ENCODE measurements around the gene HTRA1. TPM values are rescaled to one million over a fixed set of nuclear protein-coding genes. Genes with fewer than 3 reads are reported as not detected.

HTRA1 gene
- total and polyA plus RNA-seq, 4 donors = 261 to 465 (median 355) TPM

GRCh38 chr10:122458693-122459092 lies 2.7 kb upstream of the HTRA1 start:
- Histone ChIP-seq H3K36me3 (ENCODE audit: control insufficient read depth in 1 of 2, insufficient read depth in 2 of 2, low read length in 1 of 2) (no peaks in the 10 kb centered on the region), H3K4me1 (ENCODE audit: control insufficient read depth in 1 of 2, insufficient read depth in 2 of 2, low read length in 2 of 2) (no peaks in the 10 kb centered on the region), H3K27me3 (ENCODE audit: control insufficient read depth in 1 of 2, insufficient read depth in 2 of 2, low read length in 1 of 2) (no peaks in the 10 kb centered on the region), H3K27ac (ENCODE audit: low read depth in 1 of 2, low read length in 2 of 2) (no peak overlapping the region), H3K4me3 (ENCODE audit: low read length in 2 of 2) (no peak overlapping the region), H3K9me3 (ENCODE audit: control insufficient read depth, low read length) (no peaks in the 10 kb centered on the region)
- WGBS, 2 donors = 93 to 94% methylated on average over 6 of the region's 6 CpGs
- intact Hi-C loops (cut with DNase I) = no loop called here
- DNase-seq = no peak
- no peak for ATAC-seq (ENCODE audit: low FRiP score)

- H3K4me1 ChIP-seq (ENCODE audit: control insufficient read depth in 1 of 2, insufficient read depth in 2 of 2, low read length in 2 of 2) = no peaks in the 10 kb centered on the region
- no peak overlapping the region for H3K4me3 ChIP-seq (ENCODE audit: low read length in 2 of 2)
- H3K27ac ChIP-seq (ENCODE audit: low read depth in 1 of 2, low read length in 2 of 2) = no peak overlapping the region
- no peaks in the 10 kb centered on the region for H3K27me3 ChIP-seq (ENCODE audit: control insufficient read depth in 1 of 2, insufficient read depth in 2 of 2, low read length in 1 of 2)
- DNase-seq (peak in 1 of 2 donors; percentile 56), ATAC-seq (ENCODE audit: low FRiP score) (no peak)
- no peaks in the 10 kb centered on the region for H3K36me3 ChIP-seq (ENCODE audit: control insufficient read depth in 1 of 2, insufficient read depth in 2 of 2, low read length in 1 of 2)
- no peaks in the 10 kb centered on the region for H3K9me3 ChIP-seq (ENCODE audit: control insufficient read depth, low read length)
- intact Hi-C loops (cut with DNase I) = loop anchor here (2.0 to 5.0 kb wide), 2 partner anchors 43 to 45 kb away; no protein-coding TSS in a partner anchor
- WGBS, 2 donors = 92 to 96% methylated on average over 14 of the region's 14 CpGs
Measured at GRCh38 chr10:122459561-122460273, 1.6 kb upstream of the HTRA1 start.

GRCh38 chr10:122460891-122461293 lies 461 bp upstream of the HTRA1 start:
- intact Hi-C loops (cut with DNase I) = loop anchor here (2.0 to 5.0 kb wide), 2 partner anchors 41 to 44 kb away; no protein-coding TSS in a partner anchor
- H3K9me3 ChIP-seq (ENCODE audit: control insufficient read depth, low read length) = no peaks in the 10 kb centered on the region
- H3K27ac ChIP-seq (ENCODE audit: low read depth in 1 of 2, low read length in 2 of 2) = peak overlapping the region in 1 of 2 donors; percentile 41
- H3K4me1 ChIP-seq (ENCODE audit: control insufficient read depth in 1 of 2, insufficient read depth in 2 of 2, low read length in 2 of 2) = peaks cover 1 to 3% of the 10 kb centered on the region in 2 donors
- H3K27me3 ChIP-seq (ENCODE audit: control insufficient read depth in 1 of 2, insufficient read depth in 2 of 2, low read length in 1 of 2) = no peaks in the 10 kb centered on the region
- peak in 1 of 2 donors; percentile 57 for DNase-seq
- H3K4me3 ChIP-seq (ENCODE audit: low read length in 2 of 2) = peak overlapping the region; percentile 88 to 94
- WGBS, 2 donors = 0 to 1% methylated on average over 40 of the region's 40 CpGs
- H3K36me3 ChIP-seq (ENCODE audit: control insufficient read depth in 1 of 2, insufficient read depth in 2 of 2, low read length in 1 of 2) = no peaks in the 10 kb centered on the region
- no peak for ATAC-seq (ENCODE audit: low FRiP score)

- intact Hi-C loops (cut with DNase I) = loop anchor here (2.0 to 5.0 kb wide), 3 partner anchors 33 to 43 kb away; no protein-coding TSS in a partner anchor
- peak overlapping the region; percentile 88 to 94 for H3K4me3 ChIP-seq (ENCODE audit: low read length in 2 of 2)
- peak; percentile 54 to 81 for DNase-seq
- 0% methylated on average over 66 to 95 of the region's 95 CpGs for WGBS, 2 donors
- H3K36me3 ChIP-seq (ENCODE audit: control insufficient read depth in 1 of 2, insufficient read depth in 2 of 2, low read length in 1 of 2) = no peaks in the 10 kb centered on the region
- peaks cover 1 to 3% of the 10 kb centered on the region in 2 donors for H3K4me1 ChIP-seq (ENCODE audit: control insufficient read depth in 1 of 2, insufficient read depth in 2 of 2, low read length in 2 of 2)
- no peaks in the 10 kb centered on the region for H3K9me3 ChIP-seq (ENCODE audit: control insufficient read depth, low read length)
- no peaks in the 10 kb centered on the region for H3K27me3 ChIP-seq (ENCODE audit: control insufficient read depth in 1 of 2, insufficient read depth in 2 of 2, low read length in 1 of 2)
- ATAC-seq (ENCODE audit: low FRiP score) = peak; percentile 52
- H3K27ac ChIP-seq (ENCODE audit: low read depth in 1 of 2, low read length in 2 of 2) = peak overlapping the region; percentile 45 to 95
Measured at GRCh38 chr10:122461729-122462532, 578 bp downstream of the HTRA1 start.

GRCh38 chr10:122462533-122463465 lies 1.4 kb downstream of the HTRA1 start:
- H3K4me1 ChIP-seq (ENCODE audit: control insufficient read depth in 1 of 2, insufficient read depth in 2 of 2, low read length in 2 of 2) = peaks cover 1 to 3% of the 10 kb centered on the region in 2 donors

GRCh38 chr10:122463466-122464249 lies 2.3 kb downstream of the HTRA1 start:
- Histone ChIP-seq H3K27ac (ENCODE audit: low read depth in 1 of 2, low read length in 2 of 2) (no peak overlapping the region), H3K4me3 (ENCODE audit: low read length in 2 of 2) (peak overlapping the region; percentile 88 to 94), H3K36me3 (ENCODE audit: control insufficient read depth in 1 of 2, insufficient read depth in 2 of 2, low read length in 1 of 2) (no peaks in the 10 kb centered on the region), H3K4me1 (ENCODE audit: control insufficient read depth in 1 of 2, insufficient read depth in 2 of 2, low read length in 2 of 2) (peaks cover 1 to 6% of the 10 kb centered on the region in 2 donors), H3K9me3 (ENCODE audit: control insufficient read depth, low read length) (no peaks in the 10 kb centered on the region), H3K27me3 (ENCODE audit: control insufficient read depth in 1 of 2, insufficient read depth in 2 of 2, low read length in 1 of 2) (no peaks in the 10 kb centered on the region)
- WGBS, 2 donors = 28% methylated on average over 17 of the region's 17 CpGs
- ATAC-seq (ENCODE audit: low FRiP score) (no peak), DNase-seq (no peak)
- intact Hi-C loops (cut with DNase I) = loop anchor here (2.0 to 5.0 kb wide), 2 partner anchors 31 to 39 kb away; no protein-coding TSS in a partner anchor

More at GRCh38 chr10:122462533-122463465, 1.4 kb downstream of the HTRA1 start:
- Histone ChIP-seq H3K9me3 (ENCODE audit: control insufficient read depth, low read length) (no peaks in the 10 kb centered on the region), H3K36me3 (ENCODE audit: control insufficient read depth in 1 of 2, insufficient read depth in 2 of 2, low read length in 1 of 2) (no peaks in the 10 kb centered on the region), H3K27me3 (ENCODE audit: control insufficient read depth in 1 of 2, insufficient read depth in 2 of 2, low read length in 1 of 2) (no peaks in the 10 kb centered on the region), H3K27ac (ENCODE audit: low read depth in 1 of 2, low read length in 2 of 2) (peak overlapping the region; percentile 45 to 95), H3K4me3 (ENCODE audit: low read length in 2 of 2) (peak overlapping the region; percentile 88 to 94)
- ATAC-seq (ENCODE audit: low FRiP score) = peak; percentile 70
- DNase-seq = peak; percentile 80 to 89
- 1% methylated on average over 47 of the region's 47 CpGs for WGBS, 2 donors
- intact Hi-C loops (cut with DNase I) = loop anchor here (2.0 to 5.0 kb wide), 2 partner anchors 32 to 40 kb away; no protein-coding TSS in a partner anchor

GRCh38 chr10:122464250-122464510 lies 2.8 kb downstream of the HTRA1 start:
- Histone ChIP-seq H3K9me3 (ENCODE audit: control insufficient read depth, low read length) (no peaks in the 10 kb centered on the region), H3K27me3 (ENCODE audit: control insufficient read depth in 1 of 2, insufficient read depth in 2 of 2, low read length in 1 of 2) (no peaks in the 10 kb centered on the region), H3K4me1 (ENCODE audit: control insufficient read depth in 1 of 2, insufficient read depth in 2 of 2, low read length in 2 of 2) (peaks cover 1 to 11% of the 10 kb centered on the region in 2 donors), H3K36me3 (ENCODE audit: control insufficient read depth in 1 of 2, insufficient read depth in 2 of 2, low read length in 1 of 2) (no peaks in the 10 kb centered on the region), H3K4me3 (ENCODE audit: low read length in 2 of 2) (no peak overlapping the region), H3K27ac (ENCODE audit: low read depth in 1 of 2, low read length in 2 of 2) (no peak overlapping the region)
- DNase-seq (no peak), ATAC-seq (ENCODE audit: low FRiP score) (no peak)
- intact Hi-C loops (cut with DNase I) = loop anchor here in 1 of 2 donors (5.0 kb wide), 1 partner anchor 38 kb away; no protein-coding TSS in a partner anchor
- 19 to 29% methylated on average over 4 of the region's 4 CpGs for whole genome bisulfite sequencing, 2 donors
